Stomach (tissue), 9 donors: ENCODE data around the gene CAPN5. TPM values are rescaled to one million over a fixed set of nuclear protein-coding genes. Genes with fewer than 3 reads are reported as not detected.
A peak's percentile ranks its signal among the peaks of the same experiment; 100 is the strongest.

Experiments used
- DNase-seq, 2 donors: peaks; one replicate each; pipeline versions ENCODE4 v3.0.0 to v3.0.0-alpha.2; 2013 to 2019
- H3K27ac ChIP-seq, 5 donors: fragments of 200-600 bp in 4 of 5; sonication (generic) in 4 of 5; one replicate each; pipeline ENCODE4 v1.5.1; 2013 to 2019; ENCODE audit warnings: mild to moderate bottlenecking in 1 of 5, moderate library complexity in 1 of 5
- H3K27me3 ChIP-seq, 3 donors: fragments of 200-600 bp; sonication (generic); one replicate each; pipeline ENCODE4 v1.5.1; 2017 to 2019; ENCODE audit warnings: mixed run types in 1 of 3
- H3K36me3 ChIP-seq, 4 donors: fragments of 200-600 bp; sonication (generic); 1 replicate in 3 of 4; 2 replicates in 1 of 4; pipeline ENCODE4 v1.5.1; 2016 to 2019
- H3K4me1 ChIP-seq, 4 donors: fragments of 200-600 bp; sonication (generic); one replicate each; pipeline ENCODE4 v1.5.1; 2016 to 2019
- H3K4me3 ChIP-seq, 4 donors: fragments of 200-600 bp; sonication (generic) in 3 of 4; one replicate each; pipeline ENCODE4 v1.5.1; 2016 to 2019; ENCODE audit warnings: mild to moderate bottlenecking in 1 of 4
- H3K9me3 ChIP-seq, 4 donors: fragments of 200-600 bp; sonication (generic); one replicate each; pipeline ENCODE4 v1.5.1; 2016 to 2019
- CTCF ChIP-seq, 7 experiments: fragments of 450-650 bp in 4 of 7; fragments of 200-600 bp in 3 of 7; sonication (generic) in 3 of 7; IDR thresholded peaks; one replicate each; pipeline ENCODE4 v1.5.1; 2016 to 2019; ENCODE audit warnings: antibody characterized with exemption in 7 of 7, control low read depth in 2 of 7, mild to moderate bottlenecking in 1 of 7
- EP300 ChIP-seq: sonication (generic); formaldehyde crosslinking; IDR thresholded peaks from one replicate; pipeline ENCODE4 v1.6.1; 2017; ENCODE audit warnings: antibody characterized with exemption
- POLR2A ChIP-seq, 4 donors: fragments of 450-650 bp; IDR thresholded peaks; one replicate each; pipeline ENCODE4 v1.6.1; 2016; ENCODE audit warnings: antibody characterized with exemption in 4 of 4, control low read depth in 2 of 4, mild to moderate bottlenecking in 1 of 4, moderate library complexity in 1 of 4
- POLR2AphosphoS5 ChIP-seq, 3 donors: sonication (generic); formaldehyde crosslinking; IDR thresholded peaks; one replicate each; pipeline ENCODE4 v1.6.1; 2016; ENCODE audit warnings: antibody characterized with exemption in 3 of 3
- WGBS, 5 donors: extraction: QIAGEN DNeasy Blood & Tissue Kit in 3 of 5; methylation state at CpG; one replicate each; pipeline versions ENCODE4 v1.1.5 to v1.1.7; 2013 to 2018; 5-methylcytosine and 5-hydroxymethylcytosine counted together
- intact Hi-C: fragments of 100-400 bp; cut with DNase I; formaldehyde crosslinking; loops from one replicate; pipeline ENCODE4 v1.15.1; 2023; ENCODE audit warnings: low total_unique reads
- polyA plus RNA-seq, 3 donors: library from polyadenylated mRNA; stranded (reverse); fragments of 200-250 nt; gene quantifications; one replicate each; pipeline ENCODE4 v1.2.3, GENCODE V29; 2013
- total RNA-seq, 5 donors: library from RNA; depleted of rRNA; stranded (reverse); fragments of >200 nt; gene quantifications; one replicate each; pipeline versions ENCODE4 v1.1.0 to v1.2.3, GENCODE V29; 2014 to 2016
- donor health status: healthy with polysubstance abuse.
- donor health status: Bipolar disorder and iron deficiency.
- donor health status: healthy.

CAPN5 gene
- total and polyA plus RNA-seq, 8 donors: 10.0 to 110 (median 65.9) TPM

DNA sequence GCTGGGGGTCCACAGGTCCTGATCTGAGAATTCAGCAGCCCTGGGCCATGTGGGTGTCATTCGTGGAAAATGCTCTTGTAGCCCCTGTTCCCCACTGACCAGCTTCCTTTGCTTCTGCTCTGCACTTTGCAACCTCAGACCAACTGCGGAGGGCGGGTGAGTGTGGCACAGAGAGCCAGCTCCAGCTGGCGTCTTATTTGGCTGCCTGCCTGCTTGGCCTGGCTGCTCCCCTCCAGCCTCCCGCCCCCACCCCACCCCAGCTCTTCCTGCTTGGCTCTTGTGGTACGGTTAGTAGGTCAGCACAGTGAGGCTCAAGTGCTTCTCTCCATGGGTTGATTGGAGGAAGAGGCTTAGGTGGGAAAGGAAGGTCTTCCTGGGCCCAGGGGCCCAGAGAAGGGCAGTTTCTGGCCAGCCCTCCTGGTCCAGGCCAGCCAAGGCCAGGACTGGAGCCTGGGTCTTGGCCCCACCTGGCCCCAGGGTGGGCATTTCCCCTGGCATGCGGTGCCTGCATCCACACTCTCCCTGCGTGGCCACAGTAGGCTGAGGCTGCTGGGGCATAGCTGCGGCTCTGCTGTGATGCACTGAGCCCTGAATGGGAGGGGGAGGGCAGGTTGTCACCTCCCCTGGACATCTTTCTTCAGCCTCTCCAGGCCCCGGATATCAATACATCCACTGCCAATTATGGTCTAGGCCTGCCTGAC lies 87.8 kb downstream of the CAPN5 start:
- H3K4me3 ChIP-seq: no peak overlapping the region
- no peaks in the 10 kb centered on the region for H3K36me3 ChIP-seq
- H3K27ac ChIP-seq: no peak overlapping the region
- TF ChIP-seq POLR2A (IDR thresholded peaks at IDR 0.05) (no peak), POLR2AphosphoS5 (IDR thresholded peaks at IDR 0.05) (no peak), CTCF (IDR thresholded peaks at IDR 0.05) (no peak), EP300 (no peak)
- DNase-seq: peak; percentile 51 to 60
- peaks cover 0 to 23% (median 16%) of the 10 kb centered on the region in 4 donors for H3K4me1 ChIP-seq
- H3K9me3 ChIP-seq: no peaks in the 10 kb centered on the region
- intact Hi-C loops: no loop called here
- 24 to 43% (median 38%) methylated on average over 8 to 10 of the region's 10 CpGs for WGBS, 5 donors
- H3K27me3 ChIP-seq: peaks cover 0 to 6% (median 0%) of the 10 kb centered on the region in 3 donors

DNA sequence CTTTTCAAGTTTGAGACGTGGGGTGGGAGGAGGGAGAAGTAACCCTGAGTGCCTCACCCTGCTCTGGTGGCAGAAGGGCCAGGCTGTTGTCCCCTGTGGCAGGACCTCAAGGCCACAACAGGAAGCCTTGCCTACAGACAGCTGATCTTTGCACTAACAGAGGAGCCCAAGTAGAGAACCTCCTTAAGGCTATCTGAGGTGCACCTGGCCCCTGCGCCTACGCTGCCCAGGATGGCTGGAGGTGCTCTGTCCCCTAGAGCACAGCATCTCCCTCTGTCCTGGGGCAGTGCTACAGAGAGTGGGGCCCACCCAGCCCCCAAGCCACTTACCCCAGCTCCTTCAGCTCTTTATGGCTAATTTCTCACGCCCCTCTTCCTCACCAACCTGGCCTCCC lies 88.3 kb downstream of the CAPN5 start:
- Histone ChIP-seq H3K4me1 (peaks cover 0 to 23% (median 16%) of the 10 kb centered on the region in 4 donors), H3K27me3 (peaks cover 0 to 6% (median 0%) of the 10 kb centered on the region in 3 donors), H3K36me3 (no peaks in the 10 kb centered on the region), H3K27ac (no peak overlapping the region), H3K9me3 (no peaks in the 10 kb centered on the region), H3K4me3 (no peak overlapping the region)
- DNase-seq: no peak
- intact Hi-C loops: no loop called here
- 72 to 95% (median 95%) methylated on average over 3 to 4 of the region's 4 CpGs for WGBS, 5 donors
- TF ChIP-seq POLR2AphosphoS5 (IDR thresholded peaks at IDR 0.05) (no peak), CTCF (IDR thresholded peaks at IDR 0.05) (no peak), EP300 (no peak), POLR2A (IDR thresholded peaks at IDR 0.05) (no peak)

GRCh38 chr11:77155556-77156130 lies 88.9 kb downstream of the CAPN5 start:
- WGBS, 5 donors: 91 to 93% (median 92%) methylated on average over 13 of the region's 13 CpGs
- DNase-seq: no peak
- H3K9me3 ChIP-seq: no peaks in the 10 kb centered on the region
- no peaks in the 10 kb centered on the region for H3K36me3 ChIP-seq
- peaks cover 0 to 6% (median 0%) of the 10 kb centered on the region in 3 donors for H3K27me3 ChIP-seq
- no peak overlapping the region for H3K4me3 ChIP-seq
- no peak overlapping the region for H3K27ac ChIP-seq
- TF ChIP-seq POLR2AphosphoS5 (IDR thresholded peaks at IDR 0.05) (no peak), POLR2A (IDR thresholded peaks at IDR 0.05) (no peak), EP300 (no peak), CTCF (IDR thresholded peaks at IDR 0.05) (no peak)
- H3K4me1 ChIP-seq: peaks cover 0 to 23% (median 16%) of the 10 kb centered on the region in 4 donors
- intact Hi-C loops: no loop called here

DNA sequence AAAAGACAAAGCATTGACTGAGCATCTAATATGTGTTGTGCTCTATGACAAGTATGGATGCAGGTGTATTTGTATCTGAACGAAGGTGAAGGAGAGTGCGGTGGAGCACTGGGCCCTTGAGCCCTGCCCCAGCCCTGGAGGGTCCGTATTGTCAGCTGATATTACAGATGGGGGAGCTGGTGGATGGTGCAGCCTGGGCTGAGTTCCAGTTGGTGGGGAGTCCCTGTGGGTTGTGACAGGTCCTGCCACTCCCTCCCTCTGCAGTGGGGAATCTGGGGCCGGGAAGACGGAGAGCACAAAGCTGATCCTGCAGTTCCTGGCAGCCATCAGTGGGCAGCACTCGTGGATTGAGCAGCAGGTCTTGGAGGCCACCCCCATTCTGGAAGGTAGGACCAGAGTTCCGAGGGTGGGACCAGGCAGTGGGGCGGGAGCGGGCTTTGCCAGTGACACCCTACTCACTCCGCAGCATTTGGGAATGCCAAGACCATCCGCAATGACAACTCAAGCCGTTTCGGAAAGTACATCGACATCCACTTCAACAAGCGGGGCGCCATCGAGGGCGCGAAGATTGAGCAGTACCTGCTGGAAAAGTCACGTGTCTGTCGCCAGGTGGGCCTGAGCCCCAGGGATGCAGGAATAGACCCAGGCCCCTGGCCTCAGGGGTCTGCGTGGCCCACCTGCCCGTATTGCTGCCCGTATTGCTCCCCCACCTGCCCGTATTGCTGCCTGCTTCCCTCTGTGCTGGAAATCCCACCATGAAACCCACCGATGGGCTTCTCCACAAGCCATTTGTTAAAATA lies 89.8 kb downstream of the CAPN5 start:
- intact Hi-C loops: no loop called here
- Histone ChIP-seq H3K36me3 (no peaks in the 10 kb centered on the region), H3K27ac (no peak overlapping the region), H3K4me3 (no peak overlapping the region), H3K9me3 (no peaks in the 10 kb centered on the region), H3K27me3 (no peaks in the 10 kb centered on the region), H3K4me1 (peaks cover 0 to 23% (median 16%) of the 10 kb centered on the region in 4 donors)
- no peak for TF ChIP-seq POLR2AphosphoS5 (IDR thresholded peaks at IDR 0.05)
- no peak for TF ChIP-seq CTCF (IDR thresholded peaks at IDR 0.05)
- 93 to 96% (median 95%) methylated on average over 23 to 26 of the region's 26 CpGs for WGBS, 5 donors
- DNase-seq: no peak
